Right cardiac atrium (tissue), 5 donors: Measurements from ENCODE around the gene CTCF. TPM values are rescaled to one million over a fixed set of nuclear protein-coding genes. Genes with fewer than 3 reads are reported as not detected.
A peak's percentile ranks its signal among the peaks of the same experiment; 100 is the strongest.

Source experiments
- ATAC-seq, 2 donors: fragments of 200-7000 bp; cut with Tn5 transposase; one replicate each; pipeline versions ENCODE4 v1.8.0 to v1.9.1; 2020; ENCODE audit warnings: moderate library complexity in 2 of 2, mild to moderate bottlenecking in 1 of 2
- DNase-seq, 3 donors: peaks; one replicate each; pipeline ENCODE4 v3.0.0-alpha.2; 2020
- H3K27ac ChIP-seq: one replicate; pipeline ENCODE4 v1.5.1; 2013; ENCODE audit warnings: mild to moderate bottlenecking, low read length, control low read depth, moderate library complexity
- H3K27me3 ChIP-seq: one replicate; pipeline ENCODE4 v1.6.1; 2013; ENCODE audit not compliant: control insufficient read depth, insufficient read depth
- H3K4me1 ChIP-seq: one replicate; pipeline ENCODE4 v1.6.1; 2013; ENCODE audit warnings: low read length; ENCODE audit not compliant: control insufficient read depth, insufficient read depth
- H3K4me3 ChIP-seq: one replicate; pipeline ENCODE4 v1.5.1; 2013; ENCODE audit warnings: low read length, control low read depth
- H3K9me3 ChIP-seq: one replicate; pipeline ENCODE4 v1.6.1; 2013; ENCODE audit warnings: low read length; ENCODE audit not compliant: control insufficient read depth
- WGBS: extraction: QIAGEN DNeasy Blood & Tissue Kit; methylation state at CpG from one replicate; pipeline ENCODE4 v1.1.7; 2013; 5-methylcytosine and 5-hydroxymethylcytosine counted together
- intact Hi-C, 4 donors: fragments of 100-400 bp; cut with DNase I; formaldehyde crosslinking; loops; one replicate each; pipeline versions ENCODE4 v1.11.0 to v1.14.0; 2022 to 2023
- polyA plus RNA-seq: library from polyadenylated mRNA; stranded (reverse); fragments of 200-250 nt; gene quantifications from one replicate; pipeline ENCODE4 v1.2.3, GENCODE V29; 2013
- total RNA-seq, 4 donors: library from RNA; stranded (reverse); fragmentation: NEBNext Ultra II Directional; extraction: Animal tissue kit (Norgen Biotek cat#: 25700); gene quantifications; one replicate each; pipeline ENCODE4 v1.2.1, GENCODE V29; 2021
- donor health status: healthy with polysubstance abuse.
- donor health status: DM: no; HTN: yes; CAD: no.
- donor health status: DM: no; HTN: no; CAD: no.
- donor health status: DM: no; HTN: yes; CAD: no; lungs with severe emphysema.
- donor health status: DM: yes; HTN: yes; CAD: no.

CTCF gene
- total and polyA plus RNA-seq, 5 donors: 17.5 to 30.5 (median 27.8) TPM

DNA sequence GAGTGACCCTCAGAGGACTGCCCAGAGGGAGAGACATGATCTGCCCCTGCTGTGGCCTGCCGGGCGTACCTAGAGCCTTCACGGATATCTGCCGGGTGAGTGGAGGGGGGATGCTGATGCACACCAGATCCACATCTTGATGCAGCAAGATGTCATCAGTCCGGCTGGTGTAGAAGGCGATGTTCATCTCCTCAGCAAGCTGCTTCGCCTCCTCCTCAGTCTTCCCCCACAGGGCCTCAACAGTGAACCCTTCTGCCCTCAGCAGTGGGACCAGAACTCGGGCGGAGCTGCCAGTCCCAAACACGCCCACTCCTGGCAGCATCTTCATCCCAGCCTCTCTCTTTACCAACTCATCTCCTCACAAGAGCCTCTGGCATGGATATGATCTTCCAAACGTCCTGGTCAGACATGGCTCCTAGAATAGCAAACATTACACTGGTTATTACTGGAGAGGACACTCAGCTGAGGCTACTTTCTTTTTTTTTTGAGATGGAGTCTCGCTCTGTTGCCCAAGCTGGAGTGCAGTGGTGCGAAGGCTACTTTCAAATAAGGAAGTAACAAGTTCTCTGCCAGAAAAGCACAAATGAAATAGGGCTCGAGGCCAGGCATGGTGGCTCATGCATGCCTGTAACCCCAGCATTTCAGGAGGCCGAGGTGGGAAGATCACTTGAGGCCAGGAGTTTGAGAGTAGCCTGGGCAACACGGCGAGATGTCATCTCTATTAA is 123.2 kb downstream of the CTCF start:
- H3K27ac ChIP-seq: peak overlapping the region; percentile 37
- WGBS: 81% methylated on average over 17 of the region's 17 CpGs
- H3K4me3 ChIP-seq: no peak overlapping the region
- H3K4me1 ChIP-seq: no peaks in the 10 kb centered on the region
- DNase-seq (peak in 1 of 3 donors; percentile 42), ATAC-seq (no peak)
- H3K9me3 ChIP-seq: no peaks in the 10 kb centered on the region
- intact Hi-C loops: no loop called here
- H3K27me3 ChIP-seq: no peaks in the 10 kb centered on the region

Other genes with a start within 250 kb of the CTCF start
- under 1 TPM in 1 of 4 donors, not detected in 3; 0.06 TPM for gene KCTD19, start 235.8 kb upstream of the CTCF start, total RNA-seq
- 0.07 TPM for gene KCTD19, start 235.8 kb upstream of the CTCF start, polyA plus RNA-seq
- under 1 TPM; 0.11 to 0.42 (median 0.29) TPM for gene LRRC36, start 235.7 kb upstream of the CTCF start, total RNA-seq
- gene LRRC36, start 235.7 kb upstream of the CTCF start, polyA plus RNA-seq: 0.36 TPM
- gene TPPP3, start 169.0 kb upstream of the CTCF start, total RNA-seq: 100 to 1,000 TPM in 1 of 4 donors, 10 to 100 TPM in 3; 21.9 to 183 (median 33.4) TPM
- 64.6 TPM for gene TPPP3, start 169.0 kb upstream of the CTCF start, polyA plus RNA-seq
- gene ZDHHC1, start 146.0 kb upstream of the CTCF start, total RNA-seq: 10 to 100 TPM in 1 of 4 donors, 1 to 10 TPM in 3; 6.4 to 10.4 (median 6.4) TPM
- 5.2 TPM for gene ZDHHC1, start 146.0 kb upstream of the CTCF start, polyA plus RNA-seq
- gene HSD11B2, start 131.4 kb upstream of the CTCF start, total RNA-seq: 1 to 10 TPM in 1 of 4 donors, under 1 TPM in 3; 0.42 to 1.6 (median 0.64) TPM
- 0.38 TPM for gene HSD11B2, start 131.4 kb upstream of the CTCF start, polyA plus RNA-seq
- 10 to 100 TPM; 64.1 to 79.4 (median 68.2) TPM for gene ATP6V0D1, start 81.4 kb upstream of the CTCF start, total RNA-seq
- gene ATP6V0D1, start 81.4 kb upstream of the CTCF start, polyA plus RNA-seq: 44.6 TPM
- gene AGRP, start 79.0 kb upstream of the CTCF start, total RNA-seq: not detected
- not detected for gene AGRP, start 79.0 kb upstream of the CTCF start, polyA plus RNA-seq
- 10 to 100 TPM; 76.2 to 86.6 (median 83.7) TPM for gene RIPOR1, start 33.7 kb upstream of the CTCF start, total RNA-seq
- gene RIPOR1, start 33.7 kb upstream of the CTCF start, polyA plus RNA-seq: 43.8 TPM
- 1 to 10 TPM in 2 of 4 donors, under 1 TPM in 2; 0.65 to 1.2 (median 1.0) TPM for gene CARMIL2, start 82.6 kb downstream of the CTCF start, total RNA-seq
- gene CARMIL2, start 82.6 kb downstream of the CTCF start, polyA plus RNA-seq: 0.66 TPM
- gene ACD, start 97.7 kb downstream of the CTCF start, total RNA-seq: 10 to 100 TPM in 2 of 4 donors, 1 to 10 TPM in 2; 7.9 to 10.9 (median 9.4) TPM
- gene ACD, start 97.7 kb downstream of the CTCF start, polyA plus RNA-seq: 9.9 TPM
- gene PARD6A, start 98.4 kb downstream of the CTCF start, total RNA-seq: 1 to 10 TPM; 3.4 to 3.5 (median 3.5) TPM
- gene PARD6A, start 98.4 kb downstream of the CTCF start, polyA plus RNA-seq: 3.1 TPM
- 10 to 100 TPM in 2 of 4 donors, 1 to 10 TPM in 2; 8.6 to 11.1 (median 9.5) TPM for gene ENKD1, start 104.2 kb downstream of the CTCF start, total RNA-seq
- 12.9 TPM for gene ENKD1, start 104.2 kb downstream of the CTCF start, polyA plus RNA-seq
- gene C16orf86, start 104.3 kb downstream of the CTCF start, total RNA-seq: 1 to 10 TPM; 3.9 to 6.2 (median 4.9) TPM
- 6.0 TPM for gene C16orf86, start 104.3 kb downstream of the CTCF start, polyA plus RNA-seq
- 1 to 10 TPM; 8.2 to 9.9 (median 8.6) TPM for gene GFOD2, start 156.8 kb downstream of the CTCF start, total RNA-seq
- gene GFOD2, start 156.8 kb downstream of the CTCF start, polyA plus RNA-seq: 8.1 TPM
- 10 to 100 TPM; 11.1 to 16.3 (median 12.4) TPM for gene RANBP10, start 244.0 kb downstream of the CTCF start, total RNA-seq
- 6.9 TPM for gene RANBP10, start 244.0 kb downstream of the CTCF start, polyA plus RNA-seq
- under 1 TPM; 0.56 to 0.94 (median 0.79) TPM for gene TSNAXIP1, start 244.4 kb downstream of the CTCF start, total RNA-seq
- gene TSNAXIP1, start 244.4 kb downstream of the CTCF start, polyA plus RNA-seq: 1.1 TPM